GM21786 (cell line): ENCODE results near the gene UBXN10.

Experiments used
- ATAC-seq: cut with Tn5 transposase; IDR thresholded peaks from one replicate; pipeline ENCODE4 v1.9.1; 2021; ENCODE audit not compliant: unreplicated experiment

UBXN10 gene

DNA sequence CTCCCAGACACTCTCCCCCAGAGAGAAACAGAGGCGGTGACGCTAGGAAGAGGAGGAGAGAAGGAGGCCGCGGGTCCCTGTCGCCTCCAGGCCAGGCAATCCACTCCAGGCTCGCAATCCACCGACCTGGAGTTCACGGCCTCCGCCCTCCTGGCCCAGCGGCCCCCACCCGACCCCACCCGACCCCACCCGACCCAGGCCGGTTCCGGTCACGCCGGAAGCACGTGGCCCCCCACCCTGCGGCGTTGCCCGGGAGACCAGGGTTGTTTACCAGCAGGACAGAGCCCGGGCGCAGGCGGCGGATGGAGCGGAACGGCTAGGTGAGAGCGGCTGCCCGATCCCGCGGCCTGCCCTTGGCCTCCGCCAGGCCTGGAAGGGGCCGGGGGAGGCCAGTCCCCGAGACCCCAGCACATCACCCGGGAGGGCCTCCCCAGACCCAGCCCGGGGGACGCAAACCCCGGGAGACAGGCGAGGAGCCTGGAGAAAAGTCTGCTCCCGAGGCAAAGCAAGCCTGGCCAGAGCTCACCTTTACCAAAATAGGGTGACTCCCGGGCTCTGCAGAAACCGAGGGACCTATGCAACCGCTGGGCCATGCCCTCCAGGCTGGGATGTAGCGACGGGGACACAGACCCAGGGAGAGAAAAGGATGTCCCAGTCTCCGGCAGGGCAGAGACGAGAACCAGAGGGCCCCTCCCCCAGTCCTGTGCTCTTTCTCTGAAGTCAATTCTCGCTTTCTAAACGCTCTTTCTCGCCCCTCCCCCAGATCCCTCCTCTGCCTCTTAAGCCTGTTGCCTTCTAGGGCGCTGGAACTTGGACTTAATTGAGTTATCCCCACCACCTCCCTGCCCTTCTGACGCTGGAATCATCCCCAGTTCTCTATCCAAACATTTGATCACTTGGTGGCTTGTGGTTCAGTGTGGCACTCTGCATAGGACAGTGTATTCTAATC lies at the start of gene UBXN10, which contains the start of gene PLA2G2C:
UBXN10 (plus strand) TSS at position 263 of the 949 bp plus-strand sequence. CDS start 4,466 bp downstream, outside the sequence.
PLA2G2C (minus strand) TSS at position 685 of the 949 bp plus-strand sequence. CDS start 9,155 bp downstream, outside the sequence.
- no peak for ATAC-seq

DNA sequence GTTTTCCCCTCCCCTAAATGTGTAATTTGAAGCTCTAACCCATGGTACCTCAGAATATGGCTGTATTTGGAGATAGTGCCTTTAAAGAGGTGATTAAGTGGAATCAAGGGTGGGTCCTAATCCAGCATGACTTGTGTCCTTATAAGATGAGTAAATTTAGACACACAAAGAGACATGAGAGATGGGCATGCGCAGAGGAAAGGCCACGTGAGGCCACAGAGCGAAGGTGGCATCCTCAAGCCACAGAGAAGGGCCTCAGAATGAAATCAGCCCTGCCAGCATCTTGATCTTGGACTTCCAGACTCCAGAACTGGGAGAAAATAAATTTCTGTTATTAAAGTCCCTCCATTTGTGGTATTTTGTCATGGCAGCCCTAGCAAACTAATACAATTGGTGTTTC lies 49.6 kb upstream of the UBXN10 start:
- no peak for ATAC-seq

DNA sequence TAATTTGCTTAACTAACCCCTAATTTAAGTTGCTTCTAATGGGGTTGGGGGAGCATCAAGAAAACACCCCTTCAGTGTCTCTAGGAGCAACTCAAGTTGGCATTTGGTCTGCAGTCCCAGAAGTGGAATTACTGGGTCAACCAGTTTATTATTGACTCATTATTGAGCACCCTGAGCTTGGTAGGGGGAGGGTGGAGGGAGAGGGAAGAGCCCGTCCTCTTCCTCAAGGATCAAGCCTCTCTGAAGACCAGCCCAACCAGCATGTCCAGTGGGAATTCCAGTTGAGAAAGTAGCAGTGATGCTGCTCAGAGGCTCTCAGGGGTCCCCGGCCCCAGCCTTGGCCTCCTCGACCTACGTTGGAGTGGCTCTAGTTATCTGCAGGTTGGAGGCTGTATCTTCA lies 48.8 kb upstream of the UBXN10 start:
- ATAC-seq, result no peak

- no peak for ATAC-seq
Observed at GRCh38 chr1:20137604-20138003, 48.3 kb upstream of the UBXN10 start.

- ATAC-seq, result no peak
Observed at GRCh38 chr1:20138346-20138745, 47.5 kb upstream of the UBXN10 start.

- ATAC-seq, result no peak
Observed at GRCh38 chr1:20138961-20139550, 46.8 kb upstream of the UBXN10 start, which contains the start of gene PLA2G2F. PLA2G2F (plus strand) TSS chr1:20139323; CDS start chr1:20139428, 105 bp downstream.

DNA sequence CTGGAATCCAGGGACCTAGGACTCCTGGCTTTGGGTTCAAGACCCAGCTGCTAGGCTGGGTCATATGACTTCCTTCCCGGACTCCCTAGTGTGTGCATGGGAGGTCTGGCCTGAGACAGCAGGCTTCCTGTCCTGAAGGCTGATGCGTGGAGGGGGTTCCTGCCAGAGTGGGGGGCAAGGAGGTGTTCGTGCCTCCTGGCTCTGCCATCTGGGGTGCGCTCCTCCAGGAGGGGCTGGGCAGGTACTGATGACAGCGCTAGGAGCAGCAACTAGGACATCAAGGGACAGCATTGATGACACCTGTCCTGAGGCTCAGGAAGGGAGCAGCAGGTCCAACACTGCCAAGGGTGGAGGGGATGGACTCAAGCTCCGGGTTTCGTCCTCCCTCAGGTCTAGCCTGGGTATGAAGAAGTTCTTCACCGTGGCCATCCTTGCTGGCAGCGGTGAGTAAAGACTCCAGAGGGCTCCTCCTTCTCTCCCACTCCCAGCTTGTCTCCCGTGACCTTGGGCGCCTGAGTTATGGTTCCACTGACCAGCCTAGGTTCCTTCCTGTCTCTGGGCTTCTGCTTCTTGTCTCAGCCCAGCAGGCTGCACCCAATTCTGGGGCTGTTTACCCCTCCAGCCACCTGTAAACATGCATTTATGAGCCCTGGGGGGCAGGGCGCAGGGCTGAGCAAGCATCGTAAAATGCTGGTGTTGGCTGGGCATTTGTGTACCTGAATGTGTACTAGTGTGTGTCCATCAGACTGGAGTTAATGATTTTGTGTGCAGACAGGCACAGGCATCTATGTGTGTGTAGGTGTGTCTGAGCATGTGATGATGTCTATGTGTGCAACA lies 45.9 kb upstream of the UBXN10 start:
- no peak for ATAC-seq

DNA sequence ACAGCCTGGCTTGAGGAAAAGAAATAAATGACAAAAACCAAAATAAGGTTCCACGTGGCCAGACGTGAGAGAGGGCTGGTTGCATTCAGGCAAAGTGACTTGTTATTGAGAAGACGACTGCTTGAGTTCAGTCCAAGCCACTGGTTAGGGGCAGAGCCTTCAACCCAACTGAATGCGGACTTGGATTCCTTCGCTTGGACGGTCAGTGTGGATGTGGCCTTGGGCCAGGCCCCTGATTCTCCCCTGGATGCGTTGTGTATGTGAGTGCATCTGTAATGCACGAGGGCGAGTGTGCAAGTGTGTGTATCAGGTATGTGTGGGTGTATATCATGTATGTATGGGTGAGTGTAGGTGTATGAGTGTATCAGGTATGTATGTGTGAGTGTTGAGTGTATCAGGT lies 44.9 kb upstream of the UBXN10 start:
- no peak for ATAC-seq

DNA sequence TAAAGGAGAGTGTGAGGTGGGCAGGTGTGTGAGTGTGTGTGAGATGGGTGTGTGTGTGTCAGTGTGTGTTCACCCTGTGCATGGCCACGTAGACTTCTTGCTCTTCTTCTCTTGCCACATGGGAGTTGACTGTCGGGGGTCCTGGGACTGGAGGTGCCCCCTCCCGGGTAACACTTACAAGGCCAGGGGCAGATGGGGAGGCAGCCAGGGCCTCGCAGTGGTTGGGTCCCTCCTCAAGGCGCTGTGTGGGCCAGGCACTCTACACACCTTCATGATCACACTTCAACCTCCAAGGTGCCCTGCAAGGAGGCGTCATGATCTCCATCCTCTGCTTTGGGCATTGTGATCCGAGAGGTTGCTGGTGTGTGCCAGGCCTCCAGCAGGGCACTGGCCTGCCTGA lies 44.4 kb upstream of the UBXN10 start:
- no peak for ATAC-seq

DNA sequence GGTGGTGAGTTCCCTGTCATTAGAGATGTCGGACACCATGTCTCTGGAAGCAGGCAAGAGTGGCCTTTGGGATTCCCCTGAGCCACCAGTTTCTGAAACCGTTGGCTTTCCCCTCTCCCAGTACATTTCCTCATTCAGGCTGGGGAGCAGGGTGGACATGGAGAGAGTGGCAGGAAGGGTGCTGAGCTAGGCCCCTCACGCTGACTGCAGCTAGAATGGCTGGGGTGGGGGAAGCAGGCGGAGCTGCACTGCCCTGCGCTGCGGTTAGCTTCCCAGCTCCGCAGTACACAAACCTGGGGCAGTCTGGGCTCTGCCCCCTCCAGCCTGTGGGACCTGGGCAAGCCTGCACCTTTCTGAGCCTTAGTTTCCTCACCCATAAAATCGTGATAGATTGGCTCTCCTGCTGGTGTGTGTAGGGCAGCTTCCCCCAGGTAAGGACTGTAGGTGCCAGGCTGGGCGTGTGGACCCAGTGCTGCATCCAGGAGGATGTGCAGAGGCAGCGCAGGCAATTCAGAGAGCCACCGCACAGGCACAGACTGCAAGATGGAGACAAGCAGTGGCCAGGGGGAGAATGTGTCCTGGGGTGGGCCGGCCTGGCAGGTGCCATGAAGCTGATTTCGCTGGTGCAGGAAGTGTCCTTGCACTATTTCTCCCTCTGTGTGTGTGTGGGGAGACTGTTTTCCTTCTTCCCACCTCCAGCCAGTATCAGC lies 43.7 kb upstream of the UBXN10 start:
- ATAC-seq, result no peak

DNA sequence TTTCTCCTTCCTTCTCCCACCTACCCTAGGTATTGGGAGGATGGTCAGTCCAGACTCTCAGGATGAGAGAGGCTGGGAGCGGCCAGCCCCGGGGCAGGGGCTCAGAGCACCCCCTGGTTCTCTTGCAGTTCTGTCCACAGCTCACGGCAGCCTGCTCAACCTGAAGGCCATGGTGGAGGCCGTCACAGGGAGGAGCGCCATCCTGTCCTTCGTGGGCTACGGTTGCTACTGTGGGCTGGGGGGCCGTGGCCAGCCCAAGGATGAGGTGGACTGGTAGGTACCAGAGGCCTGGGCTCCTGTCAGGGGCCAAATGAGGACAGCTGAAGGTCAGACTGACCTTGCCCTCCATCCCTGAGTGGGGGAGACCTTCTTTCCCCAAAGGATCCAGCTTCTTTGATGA lies 42.6 kb upstream of the UBXN10 start:
- no peak for ATAC-seq

GRCh38 chr1:20143734-20144565 lies 41.9 kb upstream of the UBXN10 start:
- ATAC-seq, result no peak

DNA sequence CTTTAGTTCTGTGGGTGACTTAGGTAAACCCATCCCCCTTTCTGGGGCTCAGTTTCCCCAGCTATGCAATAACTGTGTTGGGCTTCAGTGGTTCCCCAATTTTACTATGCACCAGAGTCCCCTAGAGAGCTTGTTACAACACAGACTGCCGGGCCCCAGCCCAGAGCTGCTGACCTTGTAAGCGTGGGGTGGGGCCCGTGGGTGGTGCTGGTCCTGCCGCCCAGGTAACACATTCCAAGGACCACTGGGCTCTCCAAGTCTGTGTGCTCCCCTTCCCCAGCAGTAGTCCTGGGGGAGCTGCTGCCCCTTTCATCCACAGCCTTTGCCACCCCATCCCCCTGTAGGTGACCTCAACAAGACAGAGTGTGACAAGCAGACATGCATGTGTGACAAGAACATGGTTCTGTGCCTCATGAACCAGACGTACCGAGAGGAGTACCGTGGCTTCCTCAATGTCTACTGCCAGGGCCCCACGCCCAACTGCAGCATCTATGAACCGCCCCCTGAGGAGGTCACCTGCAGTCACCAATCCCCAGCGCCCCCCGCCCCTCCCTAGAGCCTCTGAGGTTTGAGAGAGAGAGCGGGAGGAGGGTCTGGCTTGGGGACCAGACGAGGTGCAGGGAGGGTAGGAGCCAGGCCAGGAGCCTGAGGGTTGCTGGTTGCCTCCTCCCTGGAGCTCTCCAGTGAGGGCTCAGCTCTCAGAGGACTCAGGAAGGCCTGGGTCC lies 37.9 kb upstream of the UBXN10 start:
- ATAC-seq, result no peak

DNA sequence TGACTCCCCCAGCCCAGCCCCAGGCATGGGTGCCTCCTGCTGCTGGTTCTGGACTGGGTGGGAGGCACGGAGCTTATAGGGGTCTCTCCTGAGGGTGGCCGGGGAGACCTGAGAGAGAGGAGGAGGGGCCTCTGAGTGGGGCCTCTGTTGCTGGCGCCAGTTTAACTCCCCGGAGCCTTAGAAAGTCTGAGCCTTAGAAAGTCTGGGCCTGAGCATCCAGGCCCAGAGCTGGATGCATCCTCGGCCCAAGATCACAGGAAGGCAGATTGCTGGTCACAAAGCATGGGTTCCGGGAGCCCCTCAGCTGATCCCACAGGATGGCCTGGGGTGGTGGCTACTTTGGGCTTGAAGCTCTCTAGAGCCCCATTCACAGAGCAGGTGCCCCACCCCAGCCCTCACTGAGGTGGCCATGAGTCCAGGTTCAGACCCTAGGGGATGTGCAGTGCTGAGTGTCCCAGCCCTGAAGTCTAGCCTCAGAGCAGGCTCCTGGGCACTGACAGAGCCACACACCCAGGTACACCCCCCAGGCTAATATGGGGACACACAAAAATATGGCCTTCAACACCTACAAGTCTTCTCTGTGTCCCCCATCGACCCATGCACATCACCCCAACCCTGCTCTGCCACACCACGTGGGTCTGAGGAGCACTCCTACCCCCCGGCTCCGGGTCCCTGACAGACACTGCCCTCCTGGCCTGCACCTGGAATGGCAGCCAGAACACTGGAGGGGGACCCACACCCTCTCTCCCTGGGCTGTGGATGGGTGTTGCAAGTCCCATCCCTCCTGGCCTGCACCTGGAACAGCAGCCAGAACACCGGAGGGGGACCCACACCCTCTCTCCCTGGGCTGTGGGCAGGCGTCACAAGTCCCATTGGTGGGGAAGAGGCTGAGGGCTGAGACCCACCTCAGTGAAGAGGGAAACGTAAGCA lies 37.1 kb upstream of the UBXN10 start:
- ATAC-seq, result no peak

- no peak for ATAC-seq
Observed at GRCh38 chr1:20149601-20150325, 36.1 kb upstream of the UBXN10 start.

- no peak for ATAC-seq
Observed at GRCh38 chr1:20150326-20150705, 35.6 kb upstream of the UBXN10 start.

- no peak for ATAC-seq
Observed at GRCh38 chr1:20150969-20151368, 34.9 kb upstream of the UBXN10 start.
